ENCODE data around the gene KIAA1217.

KIAA1217 gene

DNA sequence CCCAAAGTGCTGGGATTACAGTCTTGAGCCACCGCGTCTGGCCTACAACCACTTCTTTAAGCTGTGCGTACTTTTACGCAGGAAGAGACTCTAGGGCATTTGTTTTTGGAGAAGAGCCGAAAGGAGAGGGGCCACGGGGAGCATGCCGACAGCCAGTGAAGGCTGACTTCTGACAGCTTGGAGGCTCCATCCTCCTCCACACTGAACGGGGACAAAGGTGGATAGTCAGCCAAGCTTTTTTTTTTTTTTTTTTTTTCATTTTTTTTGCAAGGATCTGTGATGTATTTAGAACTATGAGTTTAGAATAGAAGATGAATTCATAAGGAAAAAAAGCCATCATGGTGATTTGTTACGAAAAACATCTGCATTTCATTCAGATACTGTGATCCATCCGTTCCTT, 293.1 kb downstream of the KIAA1217 start:
- no peaks in the 10 kb centered on the region for H4K20me1 ChIP-seq (ENCODE audit: insufficient read depth, low read length)
- H3K27ac ChIP-seq (ENCODE audit: low read length) = no peak overlapping the region
- DNase-seq (no peak), ATAC-seq (ENCODE audit: insufficient read depth, low read depth) (no peak)
- no peak overlapping the region for H2AFZ ChIP-seq (ENCODE audit: low read depth, low read length)
- no peak overlapping the region for H3K4me2 ChIP-seq (ENCODE audit: insufficient read depth, low read length)
- no peaks in the 10 kb centered on the region for H3K79me2 ChIP-seq (ENCODE audit: insufficient read depth, low read length)
- H3K27me3 ChIP-seq (ENCODE audit: insufficient read depth, low read length, poor library complexity) = no peaks in the 10 kb centered on the region
- no peaks in the 10 kb centered on the region for H3K36me3 ChIP-seq (ENCODE audit: insufficient read depth, low read length)
- no peak overlapping the region for H3K4me3 ChIP-seq (ENCODE audit: low read depth in 1 of 2, low read length in 2 of 2)
- peaks cover 4% of the 10 kb centered on the region for H3K9me3 ChIP-seq (ENCODE audit: insufficient read depth, low read length, severe bottlenecking)
- H3K4me1 ChIP-seq (ENCODE audit: insufficient read depth, low read length) = no peaks in the 10 kb centered on the region
- H3K9ac ChIP-seq (ENCODE audit: low read depth, low read length) = no peak overlapping the region
- TF ChIP-seq, protein P1, sequence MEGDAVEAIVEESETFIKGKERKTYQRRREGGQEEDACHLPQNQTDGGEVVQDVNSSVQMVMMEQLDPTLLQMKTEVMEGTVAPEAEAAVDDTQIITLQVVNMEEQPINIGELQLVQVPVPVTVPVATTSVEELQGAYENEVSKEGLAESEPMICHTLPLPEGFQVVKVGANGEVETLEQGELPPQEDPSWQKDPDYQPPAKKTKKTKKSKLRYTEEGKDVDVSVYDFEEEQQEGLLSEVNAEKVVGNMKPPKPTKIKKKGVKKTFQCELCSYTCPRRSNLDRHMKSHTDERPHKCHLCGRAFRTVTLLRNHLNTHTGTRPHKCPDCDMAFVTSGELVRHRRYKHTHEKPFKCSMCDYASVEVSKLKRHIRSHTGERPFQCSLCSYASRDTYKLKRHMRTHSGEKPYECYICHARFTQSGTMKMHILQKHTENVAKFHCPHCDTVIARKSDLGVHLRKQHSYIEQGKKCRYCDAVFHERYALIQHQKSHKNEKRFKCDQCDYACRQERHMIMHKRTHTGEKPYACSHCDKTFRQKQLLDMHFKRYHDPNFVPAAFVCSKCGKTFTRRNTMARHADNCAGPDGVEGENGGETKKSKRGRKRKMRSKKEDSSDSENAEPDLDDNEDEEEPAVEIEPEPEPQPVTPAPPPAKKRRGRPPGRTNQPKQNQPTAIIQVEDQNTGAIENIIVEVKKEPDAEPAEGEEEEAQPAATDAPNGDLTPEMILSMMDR (IDR thresholded peaks at IDR 0.05; ENCODE audit: borderline replicate concordance, extremely low read depth, low read length, poor library complexity, severe bottlenecking) = no peak
- TF ChIP-seq EZH2 (IDR thresholded peaks at IDR 0.05; ENCODE audit: borderline replicate concordance, low read depth, low read length, severe bottlenecking) = no peak

DNA sequence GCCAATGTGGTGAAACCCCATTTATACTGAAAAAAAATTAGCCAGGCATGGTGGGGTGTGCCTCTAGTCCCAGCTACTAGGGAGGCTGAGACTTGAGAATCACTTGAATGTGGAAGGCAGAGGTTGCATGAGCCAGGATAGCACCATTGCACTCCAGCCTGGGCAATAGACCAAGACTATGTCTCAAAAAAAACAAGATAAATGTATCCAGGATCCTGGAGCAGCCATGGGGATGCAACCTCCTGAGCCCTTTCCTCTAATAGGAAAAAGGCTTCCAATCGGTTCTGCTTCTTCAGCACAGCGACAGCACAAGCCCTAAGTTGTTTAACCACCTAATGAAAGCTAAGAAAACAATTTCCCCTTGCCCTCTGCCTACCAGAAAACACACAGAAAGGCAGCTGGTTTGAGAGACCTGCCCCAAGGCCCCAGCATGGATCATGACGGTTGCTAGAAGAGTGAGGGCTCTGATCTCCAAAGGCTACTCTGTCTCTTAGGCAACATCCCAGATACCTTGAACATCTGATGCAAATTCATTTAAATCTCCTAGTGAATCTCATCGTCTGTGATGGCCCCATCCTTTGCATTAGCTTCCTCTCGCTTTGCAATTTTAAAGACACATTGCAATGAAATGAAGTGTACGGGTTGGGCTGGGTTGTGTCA, 294.0 kb downstream of the KIAA1217 start:
- no peaks in the 10 kb centered on the region for H4K20me1 ChIP-seq (ENCODE audit: insufficient read depth, low read length)

DNA sequence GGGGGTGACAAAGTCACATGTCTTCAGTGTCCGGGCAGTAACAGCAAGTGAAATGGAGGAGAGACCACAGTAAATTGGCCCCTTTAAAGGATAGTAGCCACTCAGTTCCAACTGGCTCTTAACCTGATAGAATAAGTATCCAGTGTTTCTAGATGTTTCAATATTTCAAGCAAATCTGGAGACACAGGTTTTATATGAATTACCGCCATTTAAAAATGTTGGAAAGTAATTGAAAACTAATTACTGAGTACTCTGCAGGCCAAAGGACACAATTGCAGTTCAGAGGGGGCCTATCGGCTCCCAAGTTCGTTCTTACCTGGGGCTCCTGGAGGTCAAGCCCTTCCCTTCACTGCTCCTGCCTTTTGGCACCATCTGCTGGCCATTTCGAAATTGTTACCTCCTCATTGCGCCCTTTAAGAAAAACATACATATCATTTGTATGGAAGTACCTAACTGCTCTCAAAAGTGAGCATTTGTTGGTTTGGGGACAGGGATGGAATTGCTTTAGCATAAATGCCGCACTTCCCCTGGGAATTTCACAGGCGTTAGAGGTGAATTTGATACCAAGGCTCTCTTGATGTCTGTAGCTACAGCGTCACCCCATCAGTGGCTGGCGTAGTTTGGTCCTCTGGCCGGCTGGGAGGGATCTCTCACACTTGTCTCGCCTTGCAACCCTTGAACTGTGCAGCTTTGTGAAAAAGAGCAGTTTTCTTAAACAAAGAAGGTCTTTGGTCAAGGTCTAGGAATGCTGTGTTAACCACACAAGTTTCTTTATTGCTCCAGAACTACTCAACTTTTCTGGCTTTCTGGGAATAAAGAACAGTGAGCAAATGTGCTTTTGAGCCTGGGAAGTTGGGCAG, 294.8 kb downstream of the KIAA1217 start:
- Histone ChIP-seq H3K4me2 (ENCODE audit: insufficient read depth, low read length) (no peak overlapping the region), H4K20me1 (ENCODE audit: insufficient read depth, low read length) (no peaks in the 10 kb centered on the region), H3K9ac (ENCODE audit: low read depth, low read length) (no peak overlapping the region), H3K27me3 (ENCODE audit: insufficient read depth, low read length, poor library complexity) (no peaks in the 10 kb centered on the region), H2AFZ (ENCODE audit: low read depth, low read length) (no peak overlapping the region), H3K9me3 (ENCODE audit: insufficient read depth, low read length, severe bottlenecking) (peaks cover 7% of the 10 kb centered on the region), H3K4me1 (ENCODE audit: insufficient read depth, low read length) (no peaks in the 10 kb centered on the region), H3K79me2 (ENCODE audit: insufficient read depth, low read length) (no peaks in the 10 kb centered on the region), H3K4me3 (ENCODE audit: low read depth in 1 of 2, low read length in 2 of 2) (no peak overlapping the region), H3K27ac (ENCODE audit: low read length) (no peak overlapping the region), H3K36me3 (ENCODE audit: insufficient read depth, low read length) (no peaks in the 10 kb centered on the region)
- ATAC-seq (ENCODE audit: insufficient read depth, low read depth) = 0 out of 3 replicates have a peak, but pooled peaks have one; percentile 45
- no peak for TF ChIP-seq EZH2 (IDR thresholded peaks at IDR 0.05; ENCODE audit: borderline replicate concordance, low read depth, low read length, severe bottlenecking)
- TF ChIP-seq, protein P1 (IDR thresholded peaks at IDR 0.05; ENCODE audit: borderline replicate concordance, extremely low read depth, low read length, poor library complexity, severe bottlenecking) = peak; percentile 68
- peak; percentile 42 for DNase-seq

More for the DNA sequence above, 294.0 kb downstream of the KIAA1217 start:
- Histone ChIP-seq H3K27me3 (ENCODE audit: insufficient read depth, low read length, poor library complexity) (no peaks in the 10 kb centered on the region), H3K4me2 (ENCODE audit: insufficient read depth, low read length) (no peak overlapping the region), H3K9ac (ENCODE audit: low read depth, low read length) (no peak overlapping the region), H3K36me3 (ENCODE audit: insufficient read depth, low read length) (no peaks in the 10 kb centered on the region), H3K79me2 (ENCODE audit: insufficient read depth, low read length) (no peaks in the 10 kb centered on the region), H3K27ac (ENCODE audit: low read length) (no peak overlapping the region), H3K9me3 (ENCODE audit: insufficient read depth, low read length, severe bottlenecking) (peaks cover 7% of the 10 kb centered on the region), H3K4me1 (ENCODE audit: insufficient read depth, low read length) (no peaks in the 10 kb centered on the region), H3K4me3 (ENCODE audit: low read depth in 1 of 2, low read length in 2 of 2) (no peak overlapping the region), H2AFZ (ENCODE audit: low read depth, low read length) (no peak overlapping the region)
- DNase-seq (no peak), ATAC-seq (ENCODE audit: insufficient read depth, low read depth) (no peak)
- TF ChIP-seq, protein P1 (IDR thresholded peaks at IDR 0.05; ENCODE audit: borderline replicate concordance, extremely low read depth, low read length, poor library complexity, severe bottlenecking) = no peak
- TF ChIP-seq EZH2 (IDR thresholded peaks at IDR 0.05; ENCODE audit: borderline replicate concordance, low read depth, low read length, severe bottlenecking) = no peak
